Osteoblast (primary cell): ENCODE measurements around the gene XDH. TPM values are rescaled to one million over a fixed set of nuclear protein-coding genes. Genes with fewer than 3 reads are reported as not detected.

Source experiments
- DNase-seq: peaks from one replicate; pipeline ENCODE4 v3.0.0; 2011; ENCODE audit warnings: low spot score, mixed read lengths; ENCODE audit not compliant: insufficient read length; ENCODE audit errors: missing footprints
- H2AFZ ChIP-seq: 2 replicates; pipeline ENCODE4 v1.6.0; 2011; ENCODE audit warnings: mild to moderate bottlenecking, low read length
- H3K27ac ChIP-seq: 2 replicates; pipeline ENCODE4 v1.5.1; 2011; ENCODE audit warnings: mild to moderate bottlenecking, low read depth, low read length, moderate library complexity
- H3K27me3 ChIP-seq: 2 replicates; pipeline ENCODE4 v1.6.0; 2012; ENCODE audit warnings: mild to moderate bottlenecking, control low read depth, inconsistent platforms, low read length, moderate library complexity; ENCODE audit not compliant: insufficient read depth
- H3K36me3 ChIP-seq: 2 replicates; pipeline ENCODE4 v1.5.1; 2011; ENCODE audit warnings: mild to moderate bottlenecking, low read length, control low read depth, moderate library complexity; ENCODE audit not compliant: insufficient read depth
- H3K4me1 ChIP-seq: 2 replicates; pipeline ENCODE4 v1.5.1; 2011; ENCODE audit warnings: mild to moderate bottlenecking, low read length, control low read depth, moderate library complexity; ENCODE audit not compliant: insufficient read depth
- H3K4me2 ChIP-seq: 2 replicates; pipeline ENCODE4 v1.6.0; 2011; ENCODE audit warnings: mild to moderate bottlenecking, low read length; ENCODE audit not compliant: insufficient read depth
- H3K4me3 ChIP-seq: fragments of 200-600 bp; sonication (generic); 3 replicates; pipeline ENCODE4 v1.5.1; 2012; ENCODE audit warnings: mild to moderate bottlenecking, low read length, inconsistent platforms; ENCODE audit not compliant: insufficient read depth
- H3K79me2 ChIP-seq: 2 replicates; pipeline ENCODE4 v1.6.0; 2012; ENCODE audit warnings: mild to moderate bottlenecking, low read length, control low read depth, inconsistent platforms; ENCODE audit not compliant: insufficient read depth
- H3K9me3 ChIP-seq: 2 replicates; pipeline ENCODE4 v1.5.1; 2011; ENCODE audit warnings: low read depth, low read length, control low read depth
- H4K20me1 ChIP-seq: 2 replicates; pipeline ENCODE4 v1.6.0; 2012; ENCODE audit warnings: mild to moderate bottlenecking, low read length, control low read depth; ENCODE audit not compliant: insufficient read depth
- total RNA-seq: library from RNA; depleted of rRNA; stranded (reverse); fragments of >200 nt; gene quantifications from 2 replicates; pipeline ENCODE4 v1.2.3, GENCODE V29; 2012
- TF ChIP-seq, protein P1 (sequence below): IDR thresholded peaks from 2 replicates; pipeline ENCODE4 v1.5.1; 2011; ENCODE audit warnings: mild to moderate bottlenecking, low read depth, low read length, moderate library complexity; ENCODE audit errors: extremely low read depth

Gene XDH
- total RNA-seq, 1 donor: under 0.01 TPM

DNA sequence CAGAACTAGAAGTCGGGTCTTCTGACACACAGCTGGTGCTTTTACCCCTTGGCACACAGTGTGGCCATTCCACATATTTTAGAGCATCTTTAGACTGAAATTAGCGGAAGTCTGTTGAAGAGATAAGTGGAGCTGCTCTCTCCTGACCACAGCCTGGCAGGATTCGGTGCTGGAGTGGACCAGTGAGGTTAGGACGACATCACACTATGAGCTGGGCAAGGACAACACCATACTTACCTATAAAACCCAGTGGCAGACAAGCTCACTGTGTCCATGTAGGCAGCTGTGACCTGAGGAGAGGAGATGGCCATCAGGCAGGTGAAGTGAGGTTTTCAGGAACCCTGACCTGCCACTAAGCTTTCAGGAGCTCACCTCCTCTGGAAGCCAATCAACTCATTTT is 70.1 kb downstream of the XDH start:
- Histone ChIP-seq H3K79me2 (no peaks in the 10 kb centered on the region), H2AFZ (no peak overlapping the region), H3K27ac (no peak overlapping the region), H3K4me1 (no peaks in the 10 kb centered on the region), H4K20me1 (no peaks in the 10 kb centered on the region), H3K4me2 (no peak overlapping the region), H3K27me3 (no peaks in the 10 kb centered on the region), H3K4me3 (no peak overlapping the region), H3K9me3 (no peaks in the 10 kb centered on the region), H3K36me3 (no peaks in the 10 kb centered on the region)
- no peak for DNase-seq
- TF ChIP-seq, protein P1, sequence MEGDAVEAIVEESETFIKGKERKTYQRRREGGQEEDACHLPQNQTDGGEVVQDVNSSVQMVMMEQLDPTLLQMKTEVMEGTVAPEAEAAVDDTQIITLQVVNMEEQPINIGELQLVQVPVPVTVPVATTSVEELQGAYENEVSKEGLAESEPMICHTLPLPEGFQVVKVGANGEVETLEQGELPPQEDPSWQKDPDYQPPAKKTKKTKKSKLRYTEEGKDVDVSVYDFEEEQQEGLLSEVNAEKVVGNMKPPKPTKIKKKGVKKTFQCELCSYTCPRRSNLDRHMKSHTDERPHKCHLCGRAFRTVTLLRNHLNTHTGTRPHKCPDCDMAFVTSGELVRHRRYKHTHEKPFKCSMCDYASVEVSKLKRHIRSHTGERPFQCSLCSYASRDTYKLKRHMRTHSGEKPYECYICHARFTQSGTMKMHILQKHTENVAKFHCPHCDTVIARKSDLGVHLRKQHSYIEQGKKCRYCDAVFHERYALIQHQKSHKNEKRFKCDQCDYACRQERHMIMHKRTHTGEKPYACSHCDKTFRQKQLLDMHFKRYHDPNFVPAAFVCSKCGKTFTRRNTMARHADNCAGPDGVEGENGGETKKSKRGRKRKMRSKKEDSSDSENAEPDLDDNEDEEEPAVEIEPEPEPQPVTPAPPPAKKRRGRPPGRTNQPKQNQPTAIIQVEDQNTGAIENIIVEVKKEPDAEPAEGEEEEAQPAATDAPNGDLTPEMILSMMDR: no peak

DNA sequence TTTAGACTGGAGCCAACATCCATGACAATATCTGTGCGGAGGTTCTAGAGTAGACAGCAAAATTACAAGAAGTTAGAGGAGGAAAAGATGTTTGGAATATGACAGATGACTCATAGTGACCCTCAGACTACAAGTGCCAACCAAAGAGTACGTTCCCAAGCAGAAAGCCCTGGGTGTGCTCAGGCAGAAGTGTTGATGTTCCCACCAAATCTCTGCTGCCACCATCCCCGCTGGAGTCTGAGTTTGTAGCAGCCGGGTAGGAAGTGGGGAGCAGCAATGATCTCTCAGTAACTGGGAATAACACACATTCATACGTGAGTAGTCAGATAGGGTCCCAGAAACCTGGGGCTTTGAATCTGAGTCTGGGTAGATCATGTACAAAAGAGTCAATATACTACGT is 73.2 kb downstream of the XDH start:
- Histone ChIP-seq H3K27ac (no peak overlapping the region), H3K36me3 (no peaks in the 10 kb centered on the region), H3K9me3 (no peaks in the 10 kb centered on the region), H3K27me3 (no peaks in the 10 kb centered on the region), H2AFZ (no peak overlapping the region), H3K4me3 (no peak overlapping the region), H4K20me1 (no peaks in the 10 kb centered on the region), H3K4me1 (peaks cover 22% of the 10 kb centered on the region), H3K4me2 (no peak overlapping the region), H3K79me2 (no peaks in the 10 kb centered on the region)
- TF ChIP-seq, protein P1: no peak
- no peak for DNase-seq

DNA sequence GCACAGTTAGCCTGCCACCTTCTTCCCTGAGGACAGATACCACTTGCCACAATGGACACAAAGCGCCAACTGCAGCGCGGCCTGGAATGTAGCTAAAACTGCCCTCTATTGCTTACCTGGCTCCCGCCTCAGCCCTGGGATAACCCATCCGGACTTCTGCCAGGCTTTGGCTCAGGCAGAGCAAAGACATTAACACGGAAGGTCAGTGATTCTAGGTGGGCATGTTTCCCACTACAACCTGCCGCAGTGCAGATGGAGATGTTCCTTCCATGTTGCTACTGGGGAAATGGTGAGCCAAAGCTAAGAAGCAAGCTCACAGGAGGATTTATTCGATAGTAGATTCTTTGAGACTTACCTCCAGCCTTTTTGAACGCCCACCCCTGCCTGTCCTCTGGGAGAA is 74.8 kb downstream of the XDH start:
- Histone ChIP-seq H3K4me3 (no peak overlapping the region), H3K9me3 (no peaks in the 10 kb centered on the region), H3K4me1 (peaks cover 31% of the 10 kb centered on the region), H3K27me3 (no peaks in the 10 kb centered on the region), H3K4me2 (no peak overlapping the region), H2AFZ (no peak overlapping the region), H3K79me2 (no peaks in the 10 kb centered on the region), H3K27ac (no peak overlapping the region), H4K20me1 (no peaks in the 10 kb centered on the region), H3K36me3 (no peaks in the 10 kb centered on the region)
- TF ChIP-seq, protein P1: no peak
- no peak for DNase-seq

DNA sequence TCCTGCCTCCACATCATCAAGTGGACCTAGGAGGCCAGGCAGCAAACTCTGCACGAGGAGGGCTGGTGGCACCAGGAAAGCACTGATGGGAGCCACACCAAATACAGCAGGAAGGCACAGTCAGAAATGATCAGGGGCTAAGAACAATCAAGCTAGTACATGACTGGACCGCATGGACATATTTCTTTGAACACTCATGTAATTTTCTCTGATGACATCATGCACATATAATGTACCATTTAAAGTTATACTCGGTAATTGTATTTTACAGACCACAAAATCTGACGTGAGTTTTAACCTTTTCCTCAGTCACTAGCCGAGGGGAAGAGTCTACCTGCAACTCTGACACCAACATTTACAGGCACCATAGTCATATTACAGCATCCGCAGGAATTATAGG is 76.7 kb downstream of the XDH start:
- TF ChIP-seq, protein P1: no peak
- H3K4me2 ChIP-seq: peak overlapping the region; percentile 31
- H2AFZ ChIP-seq: no peak overlapping the region
- no peaks in the 10 kb centered on the region for H3K27me3 ChIP-seq
- peak; percentile 94 for DNase-seq
- no peaks in the 10 kb centered on the region for H4K20me1 ChIP-seq
- peak overlapping the region; percentile 64 for H3K27ac ChIP-seq
- H3K79me2 ChIP-seq: no peaks in the 10 kb centered on the region
- peaks cover 41% of the 10 kb centered on the region for H3K4me1 ChIP-seq
- H3K4me3 ChIP-seq: peak overlapping the region; percentile 20
- H3K9me3 ChIP-seq: no peaks in the 10 kb centered on the region
- H3K36me3 ChIP-seq: no peaks in the 10 kb centered on the region
